AG09309 (cell line): ENCODE measurements around the gene RPUSD1.

Source experiments
- DNase-seq: peaks from one replicate; pipeline ENCODE4 v3.0.0-alpha.2; 2010; ENCODE audit warnings: low read depth
- H3K4me3 ChIP-seq: 2 replicates; pipeline ENCODE4 v1.5.1; 2011; ENCODE audit warnings: mild to moderate bottlenecking, low read depth, low read length, moderate library complexity; ENCODE audit not compliant: control insufficient read depth
- CTCF ChIP-seq: IDR thresholded peaks from 2 replicates; pipeline ENCODE4 v1.5.1; 2011; ENCODE audit warnings: mild to moderate bottlenecking, low read depth, low read length, inconsistent platforms; ENCODE audit not compliant: insufficient read depth, control insufficient read depth; ENCODE audit errors: missing control alignments

The RPUSD1 gene

GRCh38 chr16:739560-740458 lies 48.4 kb downstream of the RPUSD1 start:
- DNase-seq, result no peak
- H3K4me3 ChIP-seq, result peak overlapping the region; percentile 66
- TF ChIP-seq CTCF, result no peak

DNA sequence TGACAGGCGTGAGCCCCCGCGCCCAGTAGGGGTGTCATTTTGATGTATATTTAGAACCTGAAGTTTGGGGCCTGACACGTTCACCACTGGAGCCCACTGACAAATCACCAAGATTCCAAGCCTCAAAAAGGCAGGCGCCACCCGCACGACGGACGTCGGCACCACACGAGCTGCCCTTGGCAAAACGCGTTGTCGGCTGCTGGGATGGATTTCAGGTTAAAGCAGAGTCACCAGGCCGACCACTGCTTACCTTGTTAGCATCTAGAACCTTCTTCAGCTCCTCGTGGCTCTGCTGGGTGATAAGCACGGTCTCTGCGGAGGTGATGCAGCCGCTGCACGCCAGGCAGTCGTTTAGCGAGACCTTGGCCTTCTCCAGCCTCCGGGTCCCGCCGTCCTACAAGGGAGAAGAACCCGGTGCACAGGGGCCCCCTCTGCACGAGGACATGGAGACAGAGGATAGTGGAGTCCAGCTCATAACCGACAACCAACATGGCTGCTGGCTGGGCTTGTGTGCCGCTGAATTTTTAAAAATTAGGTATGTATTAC lies 51.2 kb downstream of the RPUSD1 start:
- no peak for TF ChIP-seq CTCF
- H3K4me3 ChIP-seq, result no peak overlapping the region
- DNase-seq, result no peak

GRCh38 chr16:735982-736453 lies 52.2 kb downstream of the RPUSD1 start:
- H3K4me3 ChIP-seq, result no peak overlapping the region
- no peak for TF ChIP-seq CTCF

DNA sequence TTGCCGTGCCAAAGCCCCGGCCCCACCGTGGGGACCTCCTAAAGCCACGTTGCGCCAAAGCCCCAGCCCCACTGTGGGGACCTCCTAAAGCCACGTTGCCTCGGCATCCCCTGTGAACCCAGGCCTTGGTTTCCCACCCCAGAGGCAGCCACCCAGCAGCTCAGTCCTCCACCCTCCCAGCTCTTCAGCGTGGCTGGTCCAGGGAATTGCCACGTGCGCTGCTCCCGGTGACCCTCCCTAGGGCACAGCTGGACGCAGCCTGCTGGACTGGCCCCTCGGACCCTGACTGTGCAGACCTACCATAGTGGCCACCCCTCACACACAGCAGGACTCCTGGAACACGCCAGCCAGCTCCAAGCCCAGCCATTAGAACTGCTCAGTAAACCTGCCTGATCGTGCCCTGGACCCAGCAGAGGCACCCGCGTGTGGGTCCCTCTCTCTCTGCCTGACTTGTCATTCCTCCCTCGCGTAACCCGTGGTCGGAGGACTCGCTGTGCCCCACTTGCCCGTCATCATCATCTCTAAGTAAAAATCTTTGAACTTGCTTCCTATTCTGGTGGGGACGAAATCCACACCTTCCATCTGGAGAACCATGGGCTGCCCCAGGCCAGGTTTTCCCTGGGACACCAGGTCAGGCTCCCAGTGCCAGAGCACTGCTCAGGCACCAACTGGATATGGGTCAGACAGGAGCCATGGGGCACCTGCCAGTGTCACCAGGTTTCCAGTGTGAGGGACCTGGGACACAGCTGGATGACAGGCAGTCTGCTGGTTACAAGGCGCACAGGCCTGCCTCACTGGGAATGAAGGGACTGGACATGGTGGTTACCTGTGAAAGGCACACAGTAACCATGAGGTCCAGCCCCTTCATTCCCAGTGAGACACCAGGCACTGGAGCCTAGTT lies 53.0 kb downstream of the RPUSD1 start:
- no peak for DNase-seq
- no peak for TF ChIP-seq CTCF
- no peak overlapping the region for H3K4me3 ChIP-seq

More at GRCh38 chr16:735982-736453, 52.2 kb downstream of the RPUSD1 start:
- no peak for DNase-seq
